NB4 (cell line): ENCODE data around the gene TFDP3.

Experiments
- DNase-seq: peaks from one replicate; pipeline ENCODE4 v3.0.0; 2010; ENCODE audit warnings: low read depth
- H3K4me3 ChIP-seq: one replicate; pipeline ENCODE4 v1.5.1; 2011; ENCODE audit warnings: mild to moderate bottlenecking, low read depth, low read length, moderate library complexity
- MAX ChIP-seq: IDR thresholded peaks from 2 replicates; pipeline ENCODE4 v1.6.1; 2011; ENCODE audit warnings: low read depth, low read length
- MYC ChIP-seq: IDR thresholded peaks from 2 replicates; pipeline ENCODE4 v1.6.1; 2011; ENCODE audit warnings: low read depth, low read length
- POLR2A ChIP-seq: IDR thresholded peaks from 2 replicates; pipeline ENCODE4 v1.6.1; 2011; ENCODE audit warnings: mild to moderate bottlenecking; ENCODE audit not compliant: insufficient read length; ENCODE audit errors: extremely low read depth
- TF ChIP-seq, protein P1 (sequence below): IDR thresholded peaks from one replicate; pipeline ENCODE4 v1.5.1; 2012; ENCODE audit warnings: low read depth, low read length

Gene TFDP3

DNA sequence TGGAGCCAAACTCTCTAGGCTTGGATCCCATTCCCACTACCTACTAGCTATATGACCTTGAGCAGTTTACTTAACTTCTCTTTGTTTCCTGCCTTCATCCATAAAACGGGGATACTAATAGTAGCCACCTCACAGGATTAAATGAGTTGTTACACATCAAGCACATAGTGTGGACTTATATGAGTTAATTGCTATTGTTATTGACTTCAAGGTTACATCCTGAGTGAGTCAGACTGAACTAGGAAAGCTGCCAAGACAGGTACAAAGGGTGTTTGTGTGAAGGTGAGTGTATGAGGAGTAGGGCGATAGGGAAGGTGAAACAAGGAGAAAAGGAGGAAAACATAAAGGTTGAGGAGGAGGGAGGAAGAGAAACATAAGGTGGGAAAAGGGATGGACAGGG is 32.2 kb downstream of the TFDP3 start:
- no peak for TF ChIP-seq MAX
- no peak for TF ChIP-seq MYC
- TF ChIP-seq, protein P1, sequence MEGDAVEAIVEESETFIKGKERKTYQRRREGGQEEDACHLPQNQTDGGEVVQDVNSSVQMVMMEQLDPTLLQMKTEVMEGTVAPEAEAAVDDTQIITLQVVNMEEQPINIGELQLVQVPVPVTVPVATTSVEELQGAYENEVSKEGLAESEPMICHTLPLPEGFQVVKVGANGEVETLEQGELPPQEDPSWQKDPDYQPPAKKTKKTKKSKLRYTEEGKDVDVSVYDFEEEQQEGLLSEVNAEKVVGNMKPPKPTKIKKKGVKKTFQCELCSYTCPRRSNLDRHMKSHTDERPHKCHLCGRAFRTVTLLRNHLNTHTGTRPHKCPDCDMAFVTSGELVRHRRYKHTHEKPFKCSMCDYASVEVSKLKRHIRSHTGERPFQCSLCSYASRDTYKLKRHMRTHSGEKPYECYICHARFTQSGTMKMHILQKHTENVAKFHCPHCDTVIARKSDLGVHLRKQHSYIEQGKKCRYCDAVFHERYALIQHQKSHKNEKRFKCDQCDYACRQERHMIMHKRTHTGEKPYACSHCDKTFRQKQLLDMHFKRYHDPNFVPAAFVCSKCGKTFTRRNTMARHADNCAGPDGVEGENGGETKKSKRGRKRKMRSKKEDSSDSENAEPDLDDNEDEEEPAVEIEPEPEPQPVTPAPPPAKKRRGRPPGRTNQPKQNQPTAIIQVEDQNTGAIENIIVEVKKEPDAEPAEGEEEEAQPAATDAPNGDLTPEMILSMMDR: no peak
- no peak for TF ChIP-seq POLR2A
- DNase-seq: no peak
- H3K4me3 ChIP-seq: no peak overlapping the region

DNA sequence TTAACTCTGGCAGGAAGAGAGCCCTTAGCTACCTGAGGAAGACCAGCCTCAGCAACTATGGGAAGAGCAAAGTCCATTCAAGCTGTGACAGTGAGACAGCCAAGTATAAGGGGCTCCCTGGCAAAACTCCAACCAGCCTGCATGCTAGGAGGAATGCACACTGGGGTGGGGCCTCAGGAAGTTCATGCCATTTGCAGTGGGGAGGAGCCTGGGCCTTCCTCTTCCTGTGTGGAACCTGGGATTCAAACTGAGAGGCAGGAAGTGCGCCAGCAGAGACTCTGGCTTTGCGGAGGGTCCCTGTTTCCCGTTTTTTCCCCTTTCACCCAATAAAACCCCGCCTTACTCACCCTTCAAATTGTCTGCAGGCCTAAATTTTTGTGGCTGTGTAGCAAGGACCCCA is 33.0 kb downstream of the TFDP3 start:
- H3K4me3 ChIP-seq: no peak overlapping the region
- no peak for DNase-seq

DNA sequence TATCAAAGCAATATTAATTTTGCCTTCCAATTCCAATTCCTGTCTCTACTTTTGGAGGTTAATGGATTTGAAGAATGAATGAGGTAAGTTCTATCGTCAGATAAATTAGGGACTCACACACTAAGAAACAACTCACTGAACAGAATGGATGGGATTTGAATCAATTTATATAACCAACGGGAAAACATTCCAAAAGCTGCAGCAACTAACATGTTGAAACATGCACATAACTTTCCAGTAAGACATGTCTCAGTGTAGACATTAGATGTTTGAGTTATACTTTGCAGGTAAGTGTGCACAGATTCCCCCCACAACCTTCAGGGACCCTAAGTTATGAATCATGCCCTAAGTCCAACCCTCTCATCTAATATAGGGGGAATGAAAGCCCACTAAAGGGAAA is 34.3 kb downstream of the TFDP3 start:
- no peak for DNase-seq
- TF ChIP-seq, protein P1: no peak
- TF ChIP-seq MYC: no peak
- TF ChIP-seq MAX: no peak
- TF ChIP-seq POLR2A: no peak

More for the DNA sequence above, 33.0 kb downstream of the TFDP3 start:
- no peak for TF ChIP-seq MAX
- no peak for TF ChIP-seq POLR2A
- TF ChIP-seq, protein P1: no peak
- TF ChIP-seq MYC: no peak

GRCh38 chrX:133179500-133179899 is 38.7 kb downstream of the TFDP3 start:
- no peak for DNase-seq
- TF ChIP-seq POLR2A: no peak
- TF ChIP-seq, protein P1: no peak
- TF ChIP-seq MAX: no peak
- no peak for TF ChIP-seq MYC
- no peak overlapping the region for H3K4me3 ChIP-seq

More for the DNA sequence above, 34.3 kb downstream of the TFDP3 start:
- no peak overlapping the region for H3K4me3 ChIP-seq

- no peak for DNase-seq
- TF ChIP-seq MYC (no peak), POLR2A (no peak), MAX (no peak)
- TF ChIP-seq, protein P1: no peak
- no peak overlapping the region for H3K4me3 ChIP-seq
Measured at GRCh38 chrX:133177202-133177601, 41.0 kb downstream of the TFDP3 start.

- no peak for TF ChIP-seq POLR2A
- no peak for TF ChIP-seq MYC
- TF ChIP-seq MAX: no peak
- TF ChIP-seq, protein P1: no peak
- no peak for DNase-seq
- H3K4me3 ChIP-seq: no peak overlapping the region
Measured at GRCh38 chrX:133175605-133176004, 42.5 kb downstream of the TFDP3 start.
